ENCODE results near the gene MSI2.

DNA sequence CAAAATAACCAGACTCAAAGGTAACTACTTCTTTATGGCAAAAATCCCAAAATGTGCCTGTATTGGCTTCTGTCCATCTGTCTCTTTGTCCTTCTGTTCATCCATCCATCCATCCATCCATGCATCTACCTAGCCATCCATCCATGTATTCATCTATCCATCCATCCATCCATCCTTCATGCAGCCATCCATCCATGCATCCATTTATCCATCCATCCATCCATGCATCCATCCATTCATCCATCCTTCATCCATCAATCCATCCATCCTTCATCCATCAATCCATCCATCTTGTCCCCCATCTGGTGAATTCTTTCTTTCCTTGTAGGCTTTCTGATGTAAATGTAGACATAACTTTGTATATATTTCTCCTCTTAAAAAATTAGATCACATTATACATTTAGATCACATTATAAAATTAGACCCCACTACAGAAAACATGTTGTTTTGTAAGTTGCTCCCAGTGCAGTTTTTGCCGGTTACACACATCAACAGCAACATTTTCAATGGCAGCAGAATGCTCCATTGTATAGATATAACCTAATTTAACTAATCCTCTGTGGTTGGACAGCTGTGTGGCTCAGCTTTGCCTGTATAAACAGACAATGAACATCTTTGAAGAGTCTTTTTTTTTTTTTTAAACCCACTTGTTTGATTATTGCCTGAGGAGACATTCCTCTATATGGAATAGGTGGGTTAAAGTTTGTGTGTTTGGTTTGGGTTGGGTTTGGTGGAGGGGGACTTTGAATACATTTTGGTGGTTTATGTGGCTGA, 72.0 kb downstream of the MSI2 start:
- TF ChIP-seq, protein P1, sequence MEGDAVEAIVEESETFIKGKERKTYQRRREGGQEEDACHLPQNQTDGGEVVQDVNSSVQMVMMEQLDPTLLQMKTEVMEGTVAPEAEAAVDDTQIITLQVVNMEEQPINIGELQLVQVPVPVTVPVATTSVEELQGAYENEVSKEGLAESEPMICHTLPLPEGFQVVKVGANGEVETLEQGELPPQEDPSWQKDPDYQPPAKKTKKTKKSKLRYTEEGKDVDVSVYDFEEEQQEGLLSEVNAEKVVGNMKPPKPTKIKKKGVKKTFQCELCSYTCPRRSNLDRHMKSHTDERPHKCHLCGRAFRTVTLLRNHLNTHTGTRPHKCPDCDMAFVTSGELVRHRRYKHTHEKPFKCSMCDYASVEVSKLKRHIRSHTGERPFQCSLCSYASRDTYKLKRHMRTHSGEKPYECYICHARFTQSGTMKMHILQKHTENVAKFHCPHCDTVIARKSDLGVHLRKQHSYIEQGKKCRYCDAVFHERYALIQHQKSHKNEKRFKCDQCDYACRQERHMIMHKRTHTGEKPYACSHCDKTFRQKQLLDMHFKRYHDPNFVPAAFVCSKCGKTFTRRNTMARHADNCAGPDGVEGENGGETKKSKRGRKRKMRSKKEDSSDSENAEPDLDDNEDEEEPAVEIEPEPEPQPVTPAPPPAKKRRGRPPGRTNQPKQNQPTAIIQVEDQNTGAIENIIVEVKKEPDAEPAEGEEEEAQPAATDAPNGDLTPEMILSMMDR (IDR thresholded peaks at IDR 0.05), result no peak
- no peak for TF ChIP-seq POLR2A (IDR thresholded peaks at IDR 0.05)

Measured in thyroid gland (tissue), 4 donors.